Glutamatergic neuron (in vitro differentiated cells): ENCODE results near the gene PLSCR1. TPM values are rescaled to one million over a fixed set of nuclear protein-coding genes. Genes with fewer than 3 reads are reported as not detected.

Experiments used
- DNase-seq: peaks from one replicate; pipeline ENCODE4 v3.0.0; 2022
- H3K27ac Mint-ChIP-seq: one replicate; pipeline ENCODE4 v1.8.0; 2020; ENCODE audit warnings: mild to moderate bottlenecking, mixed read lengths, inconsistent platforms; ENCODE audit not compliant: unreplicated experiment
- H3K27me3 Mint-ChIP-seq: one replicate; pipeline ENCODE4 v1.8.0; 2020; ENCODE audit warnings: mild to moderate bottlenecking, moderate library complexity, mixed read lengths, inconsistent platforms; ENCODE audit not compliant: unreplicated experiment
- H3K36me3 Mint-ChIP-seq: one replicate; pipeline ENCODE4 v1.8.0; 2020; ENCODE audit warnings: mild to moderate bottlenecking, mixed read lengths, inconsistent platforms; ENCODE audit not compliant: unreplicated experiment
- H3K4me1 Mint-ChIP-seq: one replicate; pipeline ENCODE4 v1.8.0; 2020; ENCODE audit warnings: mild to moderate bottlenecking, low read depth, mixed read lengths, inconsistent platforms; ENCODE audit not compliant: unreplicated experiment
- H3K4me3 Mint-ChIP-seq: one replicate; pipeline ENCODE4 v1.8.0; 2020; ENCODE audit warnings: mild to moderate bottlenecking, mixed read lengths, inconsistent platforms; ENCODE audit not compliant: unreplicated experiment
- H3K9me3 Mint-ChIP-seq: one replicate; pipeline ENCODE4 v1.8.0; 2020; ENCODE audit warnings: mild to moderate bottlenecking, moderate library complexity, mixed read lengths, inconsistent platforms; ENCODE audit not compliant: unreplicated experiment
- total RNA-seq: library from RNA; stranded (reverse); fragmentation: NEBNext Ultra II Directional; extraction: Animal tissue kit (Norgen Biotek cat#: 25700); gene quantifications from one replicate; pipeline ENCODE4 v1.2.1, GENCODE V29; 2021; ENCODE audit not compliant: unreplicated experiment
- TF ChIP-seq, protein P1 (sequence below): fragments of 200-600 bp; sonication (generic); IDR thresholded peaks from one replicate; pipeline ENCODE4 v1.5.0; 2021; ENCODE audit not compliant: partially characterized antibody, unreplicated experiment

The PLSCR1 gene
- total RNA-seq, 1 donor from 2014 or later, result 4.1 TPM

DNA sequence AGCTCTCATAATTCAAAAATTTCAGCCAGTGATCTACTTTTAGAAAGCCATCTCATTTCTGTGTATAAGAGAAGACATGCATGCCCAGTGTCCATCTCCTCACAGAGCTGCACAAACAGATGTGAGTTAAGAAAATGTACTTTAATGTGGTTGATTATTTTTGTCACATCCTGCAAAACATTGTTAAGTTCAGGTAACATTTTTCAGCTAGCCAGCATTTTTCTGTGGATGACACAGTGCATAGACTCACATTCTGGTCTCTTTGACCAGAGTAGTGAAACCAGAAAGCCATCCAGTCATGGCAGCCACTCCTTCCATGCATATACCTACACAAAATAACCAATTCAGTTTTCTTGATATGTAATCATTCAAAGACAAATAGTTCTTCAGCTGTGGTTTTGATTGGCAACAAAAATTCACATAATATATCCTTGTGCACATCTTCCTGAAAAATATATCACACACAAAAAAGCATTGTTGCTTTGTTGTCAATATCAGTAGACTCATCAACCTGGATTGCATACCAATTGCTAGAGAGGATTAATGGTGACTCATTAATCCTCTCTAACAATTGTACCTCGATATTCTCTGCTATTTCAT, 2.1 kb upstream of the PLSCR1 start:
- TF ChIP-seq, protein P1, sequence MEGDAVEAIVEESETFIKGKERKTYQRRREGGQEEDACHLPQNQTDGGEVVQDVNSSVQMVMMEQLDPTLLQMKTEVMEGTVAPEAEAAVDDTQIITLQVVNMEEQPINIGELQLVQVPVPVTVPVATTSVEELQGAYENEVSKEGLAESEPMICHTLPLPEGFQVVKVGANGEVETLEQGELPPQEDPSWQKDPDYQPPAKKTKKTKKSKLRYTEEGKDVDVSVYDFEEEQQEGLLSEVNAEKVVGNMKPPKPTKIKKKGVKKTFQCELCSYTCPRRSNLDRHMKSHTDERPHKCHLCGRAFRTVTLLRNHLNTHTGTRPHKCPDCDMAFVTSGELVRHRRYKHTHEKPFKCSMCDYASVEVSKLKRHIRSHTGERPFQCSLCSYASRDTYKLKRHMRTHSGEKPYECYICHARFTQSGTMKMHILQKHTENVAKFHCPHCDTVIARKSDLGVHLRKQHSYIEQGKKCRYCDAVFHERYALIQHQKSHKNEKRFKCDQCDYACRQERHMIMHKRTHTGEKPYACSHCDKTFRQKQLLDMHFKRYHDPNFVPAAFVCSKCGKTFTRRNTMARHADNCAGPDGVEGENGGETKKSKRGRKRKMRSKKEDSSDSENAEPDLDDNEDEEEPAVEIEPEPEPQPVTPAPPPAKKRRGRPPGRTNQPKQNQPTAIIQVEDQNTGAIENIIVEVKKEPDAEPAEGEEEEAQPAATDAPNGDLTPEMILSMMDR, result no peak
- H3K27ac Mint-ChIP-seq, result no peak overlapping the region
- no peaks in the 10 kb centered on the region for H3K9me3 Mint-ChIP-seq
- H3K27me3 Mint-ChIP-seq, result no peaks in the 10 kb centered on the region
- H3K4me1 Mint-ChIP-seq, result peaks cover 1% of the 10 kb centered on the region
- no peak for DNase-seq
- H3K36me3 Mint-ChIP-seq, result no peaks in the 10 kb centered on the region
- H3K4me3 Mint-ChIP-seq, result no peak overlapping the region

DNA sequence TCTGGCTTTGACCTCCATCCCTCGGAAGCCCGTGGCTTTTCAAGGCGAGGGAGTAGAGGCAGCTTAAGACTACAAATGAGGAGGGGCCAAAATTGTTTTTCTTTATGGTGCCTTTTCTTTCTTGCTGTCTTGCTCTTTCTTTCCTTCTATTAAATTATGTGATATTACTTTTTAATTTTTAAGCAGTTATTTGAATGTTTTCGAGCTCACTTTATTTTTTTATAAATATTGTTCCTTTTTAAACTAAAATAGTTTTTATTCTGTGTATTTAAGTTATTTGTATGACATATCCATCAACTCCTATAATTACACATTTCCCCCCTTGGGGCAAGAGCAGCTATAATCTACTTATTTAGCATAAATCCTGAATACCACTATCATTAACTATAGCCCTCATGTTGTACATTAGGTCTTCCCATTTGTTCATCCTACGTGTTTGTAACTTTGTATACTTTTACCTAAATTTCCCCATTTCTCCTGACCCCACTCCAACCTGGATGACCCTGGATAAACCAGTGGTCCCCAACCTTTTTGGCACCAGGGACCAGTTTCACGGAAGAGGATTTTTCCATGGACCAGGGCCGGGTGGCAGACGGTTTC, 622 bp upstream of the PLSCR1 start:
- Mint-ChIP-seq H3K4me3 (peak overlapping the region; percentile 91), H3K4me1 (peaks cover 1% of the 10 kb centered on the region), H3K9me3 (no peaks in the 10 kb centered on the region), H3K27me3 (no peaks in the 10 kb centered on the region), H3K36me3 (no peaks in the 10 kb centered on the region), H3K27ac (no peak overlapping the region)
- DNase-seq, result no peak
- TF ChIP-seq, protein P1, result no peak

DNA sequence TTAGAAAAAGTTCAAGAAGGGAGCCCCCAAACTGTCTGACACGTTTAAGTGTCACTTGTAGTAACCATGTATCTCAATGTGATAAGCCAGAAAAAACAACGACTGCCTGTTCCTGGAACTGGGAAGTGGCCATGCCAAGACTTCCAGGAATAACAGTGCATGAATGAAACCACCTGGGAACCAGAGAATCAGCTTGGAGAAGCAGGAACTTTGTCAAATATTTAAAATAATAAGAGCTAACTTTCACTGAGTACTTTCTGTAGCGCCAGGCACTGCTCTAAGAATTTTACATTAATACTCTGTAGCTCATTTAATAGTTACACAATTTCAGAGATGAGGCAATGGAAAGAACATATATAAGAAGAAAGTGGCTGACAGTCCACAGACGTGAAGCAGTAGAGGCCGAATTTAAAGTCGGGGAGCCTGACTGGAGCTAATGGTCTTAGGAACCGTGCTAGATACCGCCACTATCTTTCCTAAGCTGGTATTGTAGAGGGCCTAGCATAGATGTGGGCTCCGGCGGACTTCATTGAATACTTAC, 876 bp downstream of the PLSCR1 start:
- H3K4me1 Mint-ChIP-seq, result peaks cover 1% of the 10 kb centered on the region
- no peak overlapping the region for H3K27ac Mint-ChIP-seq
- no peaks in the 10 kb centered on the region for H3K36me3 Mint-ChIP-seq
- TF ChIP-seq, protein P1, result no peak
- H3K27me3 Mint-ChIP-seq, result no peaks in the 10 kb centered on the region
- no peaks in the 10 kb centered on the region for H3K9me3 Mint-ChIP-seq
- H3K4me3 Mint-ChIP-seq, result peak overlapping the region; percentile 91
- no peak for DNase-seq

DNA sequence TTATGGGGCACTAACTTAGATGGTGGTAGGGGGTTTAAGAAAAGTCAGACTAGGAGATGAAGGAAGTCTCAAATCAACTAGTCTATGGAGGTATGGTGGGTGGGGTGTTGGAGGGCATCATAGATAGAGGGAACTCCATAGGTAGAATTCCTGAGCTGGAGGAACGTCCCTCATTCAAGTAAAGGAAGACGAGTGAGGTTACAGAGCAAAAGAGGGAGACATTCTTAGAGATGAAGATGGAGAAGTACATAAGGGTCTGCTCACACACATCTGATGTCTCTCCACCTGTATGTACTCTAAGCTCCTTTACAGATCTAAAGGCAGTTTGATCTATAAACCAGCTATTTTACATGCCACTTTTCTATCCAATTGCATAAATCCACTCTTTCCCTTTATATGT, 1.4 kb downstream of the PLSCR1 start:
- H3K9me3 Mint-ChIP-seq, result no peaks in the 10 kb centered on the region
- H3K4me3 Mint-ChIP-seq, result no peak overlapping the region
- H3K4me1 Mint-ChIP-seq, result peaks cover 1% of the 10 kb centered on the region
- TF ChIP-seq, protein P1, result no peak
- no peak overlapping the region for H3K27ac Mint-ChIP-seq
- H3K36me3 Mint-ChIP-seq, result no peaks in the 10 kb centered on the region
- no peak for DNase-seq
- H3K27me3 Mint-ChIP-seq, result no peaks in the 10 kb centered on the region

DNA sequence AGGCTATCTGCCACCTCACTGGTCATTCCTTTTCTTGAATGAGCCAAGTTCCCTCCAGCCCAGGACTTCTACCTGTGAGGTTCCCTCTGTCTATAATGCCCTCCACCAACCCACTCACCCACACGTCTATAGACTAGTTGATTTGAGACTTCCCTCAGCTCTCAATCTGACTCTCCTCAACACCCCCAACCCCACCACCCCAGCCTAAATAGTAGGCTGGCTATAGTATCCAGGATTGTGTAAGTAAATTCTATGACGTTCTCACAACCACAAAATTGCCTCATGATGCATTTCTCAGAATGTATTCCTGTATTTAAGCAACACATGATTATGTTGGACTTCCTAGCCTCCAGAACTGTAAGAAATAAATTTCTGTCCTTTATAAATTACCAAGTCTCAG, 2.2 kb downstream of the PLSCR1 start:
- DNase-seq, result no peak
- Mint-ChIP-seq H3K4me3 (no peak overlapping the region), H3K9me3 (no peaks in the 10 kb centered on the region), H3K27me3 (peaks cover under 1% of the 10 kb centered on the region), H3K36me3 (no peaks in the 10 kb centered on the region), H3K4me1 (peaks cover 1% of the 10 kb centered on the region), H3K27ac (no peak overlapping the region)
- TF ChIP-seq, protein P1, result no peak
